ENCODE results near the gene KCNMA1. TPM values are rescaled to one million over a fixed set of nuclear protein-coding genes. Genes with fewer than 3 reads are reported as not detected.

Gene KCNMA1
- polyA plus RNA-seq, 1 of the 3 experiments (the other 2 are of a cell fraction): 107 TPM

GRCh38 chr10:77320971-77321471 lies 316.6 kb downstream of the KCNMA1 start (continued):
- TF ChIP-seq ZBTB33 (IDR thresholded peaks at IDR 0.05; ENCODE audit: borderline replicate concordance, low read depth) (peak; percentile 37; the same call in 1 of the 2 replicates), EZH2phosphoT487 (IDR thresholded peaks at IDR 0.05; ENCODE audit: borderline replicate concordance, low read depth) (no peak), SMC3 (IDR thresholded peaks at IDR 0.05; ENCODE audit: low read depth, low read length) (no peak), CHD2 (IDR thresholded peaks at IDR 0.05; ENCODE audit: low read length, partially characterized antibody) (no peak), PBX3 (IDR thresholded peaks at IDR 0.05) (peak; percentile 93), TEAD4 (IDR thresholded peaks at IDR 0.05; ENCODE audit: borderline replicate concordance, insufficient read depth) (peak; percentile 94), RCOR1 (IDR thresholded peaks at IDR 0.05; ENCODE audit: low read length) (no peak), RAD21 (IDR thresholded peaks at IDR 0.05; ENCODE audit: low read length) (no peak), GATA2 (CRISPR knock-in tag; IDR thresholded peaks at IDR 0.05) (no peak), USF1 (IDR thresholded peaks at IDR 0.05; ENCODE audit: borderline replicate concordance, low read depth) (no peak), NFIC (IDR thresholded peaks at IDR 0.05; ENCODE audit: borderline replicate concordance) (peak; percentile 92), TCF12 (IDR thresholded peaks at IDR 0.05) (peak; percentile 98), REST (IDR thresholded peaks at IDR 0.05; ENCODE audit: low read depth, low read length) (no peak), TAF1 (IDR thresholded peaks at IDR 0.05; ENCODE audit: borderline replicate concordance, low read depth, low read length) (no peak), EP300 (IDR thresholded peaks at IDR 0.05; ENCODE audit: borderline replicate concordance in 1 of 2, low read depth in 1 of 2, low read length in 1 of 2) (peak; percentile 6 to 96; a peak in 2 of 4 replicates), FOXJ3 (CRISPR knock-in tag; IDR thresholded peaks at IDR 0.05) (no peak)

Measured in SK-N-SH (cell line).